ENCODE data around the gene MRPL53. TPM values are rescaled to one million over a fixed set of nuclear protein-coding genes. Genes with fewer than 3 reads are reported as not detected.
"Not testable (repeated sequence)": the region's sequence is repeated elsewhere in the genome, so short reads cannot be mapped to it uniquely, and the experiment has no call there.

The MRPL53 gene
- total RNA-seq, 5 donors from 2014 or later (not counting 1 experiment from before 2014, with no cell fraction given), result 53.9 to 77.9 (median 59.4) TPM

GRCh38 chr2:74447230-74447999 is 25.1 kb downstream of the MRPL53 start:
- Mint-ChIP-seq H3K27me3 (peaks cover 5 to 13% of the 10 kb centered on the region in 2 donors), H3K36me3 (no peaks in the 10 kb centered on the region), H3K9me3 (no peaks in the 10 kb centered on the region), H3K4me3 (no peak overlapping the region), H3K27ac (no peak overlapping the region), H3K4me1 (peaks cover 3 to 8% (median 6%) of the 10 kb centered on the region in 3 donors)
- H3K36me3 ChIP-seq (ENCODE audit: control insufficient read depth in 2 of 2, extremely low read depth in 1 of 2, insufficient read depth in 1 of 2, low read length in 1 of 2), result no peaks in the 10 kb centered on the region
- ChIA-PET POLR2A (no interaction called here), CTCF (no interaction called here)
- no peak overlapping the region for H3K4me3 ChIP-seq (ENCODE audit: control insufficient read depth in 1 of 2, extremely low read depth in 1 of 2, low read length in 1 of 2)
- H3K9me3 ChIP-seq, result no peaks in the 10 kb centered on the region
- H3K27me3 ChIP-seq (replicated peaks in 1 of 2; ENCODE audit: control insufficient read depth in 2 of 2, extremely low read depth in 1 of 2, insufficient read depth in 2 of 2, low read length in 1 of 2), result peaks cover under 1 to 18% of the 10 kb centered on the region in 2 experiments
- peaks cover 2 to 7% of the 10 kb centered on the region in 2 experiments for H3K4me1 ChIP-seq (ENCODE audit: control insufficient read depth in 1 of 2, extremely low read depth in 1 of 2, insufficient read depth in 2 of 2, low read length in 2 of 2)
- no peak overlapping the region for H3K27ac ChIP-seq (ENCODE audit: low read length)
- ATAC-seq (replicated peaks in 1 of 4) (no peak), DNase-seq (no peak)
- 100% methylated on average over 1 of the region's 5 CpGs for WGBS (ENCODE audit: insufficient coverage)

GRCh38 chr2:74444498-74445318 is 27.8 kb downstream of the MRPL53 start:
- no peak for DNase-seq
- peaks cover 13 to 15% (median 13%) of the 10 kb centered on the region in 3 donors for H3K4me1 Mint-ChIP-seq
- POLR2A ChIA-PET, result interaction anchor here in 1 of 2 donors (0.6 kb wide), 1 partner anchor 64 kb away, joined by 3 read pairs; no protein-coding TSS in a partner anchor
- H3K27ac Mint-ChIP-seq, result no peak overlapping the region
- H3K27ac ChIP-seq (ENCODE audit: low read length), result no peak overlapping the region
- H3K4me3 Mint-ChIP-seq, result no peak overlapping the region
- no peak overlapping the region for H3K4me3 ChIP-seq (ENCODE audit: control insufficient read depth in 1 of 2, extremely low read depth in 1 of 2, low read length in 1 of 2)
- 38% methylated on average over 1 of the region's 5 CpGs for WGBS (ENCODE audit: insufficient coverage)
- no peaks in the 10 kb centered on the region for H3K9me3 ChIP-seq
- ATAC-seq (replicated peaks in 1 of 4), result no peak
- H3K27me3 ChIP-seq (replicated peaks in 1 of 2; ENCODE audit: control insufficient read depth in 2 of 2, extremely low read depth in 1 of 2, insufficient read depth in 2 of 2, low read length in 1 of 2), result peaks cover 4 to 44% of the 10 kb centered on the region in 2 experiments
- H3K36me3 Mint-ChIP-seq, result no peaks in the 10 kb centered on the region
- peaks cover 13 to 31% of the 10 kb centered on the region in 2 donors for H3K27me3 Mint-ChIP-seq
- peaks cover 0 to 26% of the 10 kb centered on the region in 2 experiments for H3K4me1 ChIP-seq (ENCODE audit: control insufficient read depth in 1 of 2, extremely low read depth in 1 of 2, insufficient read depth in 2 of 2, low read length in 2 of 2)
- H3K36me3 ChIP-seq (ENCODE audit: control insufficient read depth in 2 of 2, extremely low read depth in 1 of 2, insufficient read depth in 1 of 2, low read length in 1 of 2), result no peaks in the 10 kb centered on the region
- H3K9me3 Mint-ChIP-seq, result no peaks in the 10 kb centered on the region
- CTCF ChIA-PET, result interaction anchor here in 1 of 2 donors (0.6 kb wide), 1 partner anchor 227 kb away, joined by 3 read pairs; no protein-coding TSS in a partner anchor

- H3K27ac Mint-ChIP-seq, result not testable (repeated sequence)
These were observed 29.8 kb downstream of the MRPL53 start for GRCh38 chr2:74442483-74443297.

GRCh38 chr2:74441690-74442482 is 30.6 kb downstream of the MRPL53 start, which contains the start of gene RTKN:
Gene RTKN (minus strand): TSS chr2:74441937. CDS start chr2:74441816, 121 bp downstream.
- Mint-ChIP-seq H3K9me3 (no peaks in the 10 kb centered on the region), H3K4me1 (peaks cover 13 to 15% (median 14%) of the 10 kb centered on the region in 3 donors), H3K36me3 (no peaks in the 10 kb centered on the region), H3K27me3 (peaks cover 21 to 41% of the 10 kb centered on the region in 2 donors), H3K27ac (no peak within 1 kb of the TSS), H3K4me3 (peak within 1 kb of the TSS; percentile 56 to 77 (median 59))
- DNase-seq (peak in 9 of 35 experiments; percentile 9 to 50 (median 26)), ATAC-seq (replicated peaks in 1 of 4) (peak; percentile 41 to 52 (median 48))
- Histone ChIP-seq H3K27me3 (replicated peaks in 1 of 2; ENCODE audit: control insufficient read depth in 2 of 2, extremely low read depth in 1 of 2, insufficient read depth in 2 of 2, low read length in 1 of 2) (peaks cover 4 to 54% of the 10 kb centered on the region in 2 experiments), H3K4me1 (ENCODE audit: control insufficient read depth in 1 of 2, extremely low read depth in 1 of 2, insufficient read depth in 2 of 2, low read length in 2 of 2) (peaks cover 0 to 26% of the 10 kb centered on the region in 2 experiments), H3K36me3 (ENCODE audit: control insufficient read depth in 2 of 2, extremely low read depth in 1 of 2, insufficient read depth in 1 of 2, low read length in 1 of 2) (no peaks in the 10 kb centered on the region), H3K27ac (ENCODE audit: low read length) (no peak within 1 kb of the TSS), H3K4me3 (ENCODE audit: control insufficient read depth in 1 of 2, extremely low read depth in 1 of 2, low read length in 1 of 2) (peak within 1 kb of the TSS; percentile 16 to 56), H3K9me3 (no peaks in the 10 kb centered on the region)
- POLR2A ChIA-PET, result no interaction called here
- CTCF ChIA-PET, result interaction anchor here in 1 of 2 donors (0.7 kb wide), 1 partner anchor 31 kb away, joined by 3 read pairs; no protein-coding TSS in a partner anchor
- WGBS (ENCODE audit: insufficient coverage), result 21% methylated on average over 74 of the region's 75 CpGs

More at GRCh38 chr2:74442483-74443297, 29.8 kb downstream of the MRPL53 start:
- peak overlapping the region; percentile 56 to 77 (median 59) for H3K4me3 Mint-ChIP-seq
- peaks cover 21 to 44% of the 10 kb centered on the region in 2 donors for H3K27me3 Mint-ChIP-seq
- H3K4me1 ChIP-seq (ENCODE audit: control insufficient read depth in 1 of 2, extremely low read depth in 1 of 2, insufficient read depth in 2 of 2, low read length in 2 of 2), result peaks cover 0 to 26% of the 10 kb centered on the region in 2 experiments
- DNase-seq; POLR2A ChIA-PET; H3K9me3 Mint-ChIP-seq; H3K36me3 ChIP-seq (ENCODE audit: control insufficient read depth in 2 of 2, extremely low read depth in 1 of 2, insufficient read depth in 1 of 2, low read length in 1 of 2); H3K36me3 Mint-ChIP-seq; ATAC-seq (replicated peaks in 1 of 4); H3K27ac ChIP-seq (ENCODE audit: low read length); H3K9me3 ChIP-seq: not testable (repeated sequence)
- peaks cover 4 to 54% of the 10 kb centered on the region in 2 experiments for H3K27me3 ChIP-seq (replicated peaks in 1 of 2; ENCODE audit: control insufficient read depth in 2 of 2, extremely low read depth in 1 of 2, insufficient read depth in 2 of 2, low read length in 1 of 2)
- CTCF ChIA-PET, result interaction anchor here in 1 of 2 donors (0.7 kb wide), 1 partner anchor 31 kb away, joined by 3 read pairs; no protein-coding TSS in a partner anchor
- H3K4me3 ChIP-seq (ENCODE audit: control insufficient read depth in 1 of 2, extremely low read depth in 1 of 2, low read length in 1 of 2), result peak overlapping the region in 1 of 2 donors; percentile 35
- H3K4me1 Mint-ChIP-seq, result peaks cover 13 to 15% (median 14%) of the 10 kb centered on the region in 3 donors
- 100% methylated on average over 2 of the region's 16 CpGs for WGBS (ENCODE audit: insufficient coverage)

GRCh38 chr2:74441170-74441689 is 31.2 kb downstream of the MRPL53 start:
- peak overlapping the region; percentile 16 to 35 for H3K4me3 ChIP-seq (ENCODE audit: control insufficient read depth in 1 of 2, extremely low read depth in 1 of 2, low read length in 1 of 2)
- 52% methylated on average over 31 of the region's 33 CpGs for WGBS (ENCODE audit: insufficient coverage)
- H3K27me3 Mint-ChIP-seq, result peaks cover 21 to 41% of the 10 kb centered on the region in 2 donors
- H3K4me1 ChIP-seq (ENCODE audit: control insufficient read depth in 1 of 2, extremely low read depth in 1 of 2, insufficient read depth in 2 of 2, low read length in 2 of 2), result peaks cover 0 to 26% of the 10 kb centered on the region in 2 experiments
- no peaks in the 10 kb centered on the region for H3K9me3 ChIP-seq
- H3K27ac Mint-ChIP-seq, result no peak overlapping the region
- peaks cover 13 to 15% (median 14%) of the 10 kb centered on the region in 3 donors for H3K4me1 Mint-ChIP-seq
- CTCF ChIA-PET, result no interaction called here
- ATAC-seq (replicated peaks in 1 of 4), result no peak
- peaks cover 4 to 54% of the 10 kb centered on the region in 2 experiments for H3K27me3 ChIP-seq (replicated peaks in 1 of 2; ENCODE audit: control insufficient read depth in 2 of 2, extremely low read depth in 1 of 2, insufficient read depth in 2 of 2, low read length in 1 of 2)
- DNase-seq, result no peak
- H3K36me3 Mint-ChIP-seq, result no peaks in the 10 kb centered on the region
- H3K4me3 Mint-ChIP-seq, result peak overlapping the region; percentile 51 to 59 (median 56)
- H3K9me3 Mint-ChIP-seq, result no peaks in the 10 kb centered on the region
- H3K36me3 ChIP-seq (ENCODE audit: control insufficient read depth in 2 of 2, extremely low read depth in 1 of 2, insufficient read depth in 1 of 2, low read length in 1 of 2), result no peaks in the 10 kb centered on the region
- no peak overlapping the region for H3K27ac ChIP-seq (ENCODE audit: low read length)
- POLR2A ChIA-PET, result interaction anchor here in 1 of 2 donors (0.9 kb wide), 1 partner anchor 17 kb away, joined by 3 read pairs; the partner anchor contains the start of gene WBP1

Measured in T-cell (primary cell).